HFFc6 (cell line): Measurements from ENCODE around the gene SLC26A5. TPM values are rescaled to one million over a fixed set of nuclear protein-coding genes. Genes with fewer than 3 reads are reported as not detected.
"Not testable (repeated sequence)": the region's sequence is repeated elsewhere in the genome, so short reads cannot be mapped to it uniquely, and the experiment has no call there.

ENCODE experiments used
- DNase-seq: peaks from one replicate; pipeline ENCODE4 v3.0.0-alpha.2; 2018
- H3K27ac Mint-ChIP-seq: 2 replicates; pipeline ENCODE4 v1.8.0; 2020; ENCODE audit warnings: mild to moderate bottlenecking, mixed read lengths
- H3K27me3 Mint-ChIP-seq: 2 replicates; pipeline ENCODE4 v1.8.0; 2021; ENCODE audit warnings: mild to moderate bottlenecking, moderate library complexity, mixed read lengths; ENCODE audit not compliant: insufficient read depth
- H3K36me3 Mint-ChIP-seq: 2 replicates; pipeline ENCODE4 v1.8.0; 2021; ENCODE audit warnings: low read depth, mixed read lengths
- H3K4me1 Mint-ChIP-seq: 2 replicates; pipeline ENCODE4 v1.8.0; 2020; ENCODE audit warnings: low read depth, mixed read lengths
- H3K4me3 Mint-ChIP-seq: 2 replicates; pipeline ENCODE4 v1.8.0; 2020; ENCODE audit warnings: mild to moderate bottlenecking, moderate library complexity, mixed read lengths
- H3K9me3 Mint-ChIP-seq: 2 replicates; pipeline ENCODE4 v1.8.0; 2020; ENCODE audit warnings: mild to moderate bottlenecking, mixed read lengths
- total RNA-seq, 6 experiments: library from RNA; stranded (reverse); fragmentation: NEBNext Ultra II Directional; extraction: Animal tissue kit (Norgen Biotek cat#: 25700); gene quantifications; 2 replicates in 1 of 6; 3 replicates in 5 of 6; pipeline ENCODE4 v1.2.3, GENCODE V29; 2021
- TF ChIP-seq, protein P1 (sequence below): fragments of 200-600 bp; sonication (generic); IDR thresholded peaks from 2 replicates; pipeline ENCODE4 v1.5.0; 2021; ENCODE audit warnings: antibody characterized with exemption, mild to moderate bottlenecking

SLC26A5 gene
- total RNA-seq, 6 experiments from 2014 or later = not detected

DNA sequence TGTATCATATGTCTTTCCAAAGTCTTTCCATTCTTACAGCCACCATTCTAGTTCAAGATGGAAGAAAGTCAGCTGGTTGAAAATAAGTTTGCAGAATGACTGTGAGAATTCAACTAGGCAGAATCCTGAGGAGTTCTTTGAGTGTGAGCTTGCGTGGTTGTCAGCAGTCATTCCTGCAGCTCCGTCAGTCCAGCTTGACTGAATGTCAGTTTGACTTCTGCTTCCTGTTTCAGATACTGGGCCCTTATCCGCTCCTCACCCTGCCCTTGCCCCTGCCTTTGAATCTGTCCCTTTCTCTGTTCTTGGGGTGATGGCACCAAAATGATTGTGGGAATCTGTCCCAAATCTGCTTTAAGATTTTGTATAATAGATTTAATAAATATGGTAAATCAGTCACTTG is 27.8 kb downstream of the SLC26A5 start:
- TF ChIP-seq, protein P1, sequence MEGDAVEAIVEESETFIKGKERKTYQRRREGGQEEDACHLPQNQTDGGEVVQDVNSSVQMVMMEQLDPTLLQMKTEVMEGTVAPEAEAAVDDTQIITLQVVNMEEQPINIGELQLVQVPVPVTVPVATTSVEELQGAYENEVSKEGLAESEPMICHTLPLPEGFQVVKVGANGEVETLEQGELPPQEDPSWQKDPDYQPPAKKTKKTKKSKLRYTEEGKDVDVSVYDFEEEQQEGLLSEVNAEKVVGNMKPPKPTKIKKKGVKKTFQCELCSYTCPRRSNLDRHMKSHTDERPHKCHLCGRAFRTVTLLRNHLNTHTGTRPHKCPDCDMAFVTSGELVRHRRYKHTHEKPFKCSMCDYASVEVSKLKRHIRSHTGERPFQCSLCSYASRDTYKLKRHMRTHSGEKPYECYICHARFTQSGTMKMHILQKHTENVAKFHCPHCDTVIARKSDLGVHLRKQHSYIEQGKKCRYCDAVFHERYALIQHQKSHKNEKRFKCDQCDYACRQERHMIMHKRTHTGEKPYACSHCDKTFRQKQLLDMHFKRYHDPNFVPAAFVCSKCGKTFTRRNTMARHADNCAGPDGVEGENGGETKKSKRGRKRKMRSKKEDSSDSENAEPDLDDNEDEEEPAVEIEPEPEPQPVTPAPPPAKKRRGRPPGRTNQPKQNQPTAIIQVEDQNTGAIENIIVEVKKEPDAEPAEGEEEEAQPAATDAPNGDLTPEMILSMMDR = no peak
- no peak overlapping the region for H3K4me3 Mint-ChIP-seq
- H3K4me1 Mint-ChIP-seq = no peaks in the 10 kb centered on the region
- no peak for DNase-seq
- H3K27me3 Mint-ChIP-seq = peaks cover 20% of the 10 kb centered on the region
- no peaks in the 10 kb centered on the region for H3K36me3 Mint-ChIP-seq
- no peak overlapping the region for H3K27ac Mint-ChIP-seq
- H3K9me3 Mint-ChIP-seq = no peaks in the 10 kb centered on the region

GRCh38 chr7:103413407-103413806 is 32.6 kb downstream of the SLC26A5 start:
- Mint-ChIP-seq H3K4me1 (no peaks in the 10 kb centered on the region), H3K27me3 (peaks cover 26% of the 10 kb centered on the region), H3K36me3 (no peaks in the 10 kb centered on the region), H3K9me3 (no peaks in the 10 kb centered on the region), H3K27ac (no peak overlapping the region), H3K4me3 (no peak overlapping the region)
- TF ChIP-seq, protein P1 = no peak
- DNase-seq = no peak

DNA sequence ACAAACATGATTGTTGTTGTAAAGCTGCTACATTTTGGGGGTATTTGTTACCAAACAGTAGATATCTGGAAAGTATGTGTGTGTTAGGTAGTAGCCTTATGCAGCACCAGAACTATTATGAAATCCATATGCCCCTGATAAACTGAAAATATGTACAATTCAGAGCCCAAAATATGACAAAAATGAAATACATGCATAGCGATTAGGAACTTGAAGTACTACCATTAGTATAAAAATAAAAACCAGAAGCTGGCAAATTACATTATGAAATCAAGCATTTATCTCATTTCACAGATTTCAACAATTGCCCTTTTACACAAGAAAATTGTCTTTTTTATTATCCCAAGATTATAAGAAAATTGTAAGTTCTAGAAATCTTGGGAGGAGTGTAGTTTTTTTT is 33.9 kb downstream of the SLC26A5 start:
- no peaks in the 10 kb centered on the region for H3K4me1 Mint-ChIP-seq
- no peaks in the 10 kb centered on the region for H3K9me3 Mint-ChIP-seq
- peaks cover 23% of the 10 kb centered on the region for H3K27me3 Mint-ChIP-seq
- no peak overlapping the region for H3K4me3 Mint-ChIP-seq
- no peaks in the 10 kb centered on the region for H3K36me3 Mint-ChIP-seq
- no peak overlapping the region for H3K27ac Mint-ChIP-seq
- TF ChIP-seq, protein P1 = no peak
- no peak for DNase-seq

- not testable (repeated sequence) for H3K4me1 Mint-ChIP-seq
- H3K27me3 Mint-ChIP-seq = peaks cover 30% of the 10 kb centered on the region
Observed at GRCh38 chr7:103405789-103406613, 40.0 kb downstream of the SLC26A5 start.

DNA sequence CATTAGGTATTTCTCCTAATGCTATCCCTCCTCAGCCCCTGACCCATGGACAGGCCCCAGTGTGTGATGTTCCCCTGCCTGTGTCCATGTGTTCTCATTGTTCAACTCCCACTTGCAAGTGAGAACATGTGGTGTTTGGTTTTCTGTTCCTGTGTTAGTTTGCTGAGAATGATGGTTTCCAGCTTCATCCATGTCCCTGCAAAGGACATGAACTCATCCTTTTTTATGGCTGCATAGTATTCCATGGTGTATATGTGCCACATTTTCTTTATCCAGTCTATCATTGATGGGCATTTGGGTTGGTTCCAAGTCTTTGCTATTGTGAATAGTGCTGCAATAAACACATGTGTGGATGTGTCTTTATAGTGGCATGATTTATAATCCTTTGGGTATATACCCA is 46.3 kb downstream of the SLC26A5 start:
- H3K27ac Mint-ChIP-seq, H3K9me3 Mint-ChIP-seq, DNase-seq, H3K36me3 Mint-ChIP-seq, H3K4me1 Mint-ChIP-seq, H3K4me3 Mint-ChIP-seq: not testable (repeated sequence)
- H3K27me3 Mint-ChIP-seq = peaks cover 25% of the 10 kb centered on the region

More at GRCh38 chr7:103405789-103406613, 40.0 kb downstream of the SLC26A5 start:
- H3K4me3 Mint-ChIP-seq, H3K27ac Mint-ChIP-seq, H3K9me3 Mint-ChIP-seq, H3K36me3 Mint-ChIP-seq, DNase-seq: not testable (repeated sequence)

DNA sequence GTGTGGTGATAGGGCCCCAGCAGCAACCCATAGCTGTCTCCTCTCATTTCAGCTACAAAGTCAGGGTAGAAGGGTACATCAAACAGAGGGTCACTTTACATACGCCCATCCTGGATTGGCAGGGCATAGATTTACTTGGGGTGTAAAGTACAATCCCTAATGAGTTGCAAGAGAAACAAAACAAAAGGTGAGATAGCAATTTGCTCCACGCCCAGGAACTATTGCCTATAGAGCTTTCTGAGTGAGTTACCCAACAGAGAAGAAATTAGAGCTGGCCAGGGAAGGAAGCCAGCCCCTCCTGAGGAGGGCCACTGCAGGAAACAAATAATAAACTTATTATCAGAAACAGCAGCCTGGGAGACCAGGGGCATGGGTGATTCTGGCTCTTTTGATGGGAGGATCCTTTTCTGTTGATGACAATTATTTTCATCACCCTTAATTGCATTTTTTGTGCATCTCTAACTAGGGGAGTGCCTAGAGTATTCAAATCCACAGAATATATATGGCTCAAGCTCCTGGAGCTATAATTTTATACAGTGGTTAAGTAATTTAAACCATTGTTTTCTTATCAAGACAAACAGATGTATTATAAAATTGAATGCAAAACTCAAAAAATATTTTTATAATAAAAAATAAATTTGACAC is 47.4 kb downstream of the SLC26A5 start:
- Mint-ChIP-seq H3K27me3 (peaks cover 14% of the 10 kb centered on the region), H3K9me3 (no peaks in the 10 kb centered on the region), H3K27ac (no peak overlapping the region), H3K4me1 (no peaks in the 10 kb centered on the region), H3K4me3 (no peak overlapping the region), H3K36me3 (no peaks in the 10 kb centered on the region)
- DNase-seq = no peak
- TF ChIP-seq, protein P1 = no peak
